Measurements from ENCODE around the gene COL26A1.
"Not testable (repeated sequence)": the region's sequence is repeated elsewhere in the genome, so short reads cannot be mapped to it uniquely, and the experiment has no call there.

Gene COL26A1

GRCh38 chr7:101598986-101599771 is 236.5 kb downstream of the COL26A1 start:
- DNase-seq (ENCODE audit: low read depth): no peak

GRCh38 chr7:101599787-101600186 is 237.1 kb downstream of the COL26A1 start:
- DNase-seq (ENCODE audit: low read depth): no peak

GRCh38 chr7:101602082-101602481 is 239.4 kb downstream of the COL26A1 start:
- no peak for DNase-seq (ENCODE audit: low read depth)

- peak; percentile 48 for DNase-seq (ENCODE audit: low read depth)
These were observed 240.0 kb downstream of the COL26A1 start for GRCh38 chr7:101602484-101603241.

GRCh38 chr7:101604331-101604933 is 241.8 kb downstream of the COL26A1 start:
- DNase-seq (ENCODE audit: low read depth): no peak

- DNase-seq (ENCODE audit: low read depth): not testable (repeated sequence)
These were observed 242.3 kb downstream of the COL26A1 start for GRCh38 chr7:101604934-101605332.

- no peak for DNase-seq (ENCODE audit: low read depth)
These were observed 243.2 kb downstream of the COL26A1 start for GRCh38 chr7:101605611-101606497.

GRCh38 chr7:101606498-101606923 is 243.8 kb downstream of the COL26A1 start:
- no peak for DNase-seq (ENCODE audit: low read depth)

Data from CMK (cell line).